SU-DHL-6 (cell line): ENCODE results near the gene GBP5.

Source experiments
- CTCF ChIP-seq: fragments of 200-600 bp; sonication (generic); IDR thresholded peaks from one replicate; pipeline ENCODE4 v1.5.1; 2017; ENCODE audit warnings: antibody characterized with exemption, mild to moderate bottlenecking, low read length, moderate library complexity; ENCODE audit not compliant: insufficient read depth, poor library complexity, severe bottlenecking
- EZH2phosphoT487 ChIP-seq: fragments of 200-600 bp; sonication (generic), shearing (Covaris generic); conservative IDR thresholded peaks from 2 replicates; pipeline ENCODE4 v1.6.1; 2018; ENCODE audit warnings: mild to moderate bottlenecking, antibody characterized with exemption, low read length, moderate library complexity, mixed read lengths

GRCh38 chr1:89298461-89298860 is 25.8 kb upstream of the GBP5 start:
- no peak for TF ChIP-seq CTCF
- no peak for TF ChIP-seq EZH2phosphoT487
